Smooth muscle cell (in vitro differentiated cells): ENCODE data around the gene RENBP. TPM values are rescaled to one million over a fixed set of nuclear protein-coding genes. Genes with fewer than 3 reads are reported as not detected.

Experiments
- DNase-seq: peaks from one replicate; lab custom pipeline; 2025; ENCODE audit not compliant: unreplicated experiment; lab: John Stamatoyannopoulos, UW
- H2AFZ ChIP-seq: fragments of 200-600 bp; sonication (generic); 2 replicates; pipeline ENCODE4 v1.6.0; 2016; ENCODE audit warnings: antibody characterized with exemption, low read depth, mild to moderate bottlenecking
- H3F3A ChIP-seq: fragments of 200-600 bp; sonication (generic); 2 replicates; pipeline ENCODE4 v1.6.0; 2017; ENCODE audit warnings: antibody characterized with exemption, low read depth
- H3K27ac ChIP-seq: fragments of 200-600 bp; sonication (generic); 2 replicates; pipeline ENCODE4 v1.5.1; 2016; ENCODE audit warnings: low read depth, mild to moderate bottlenecking
- H3K27me3 ChIP-seq: fragments of 200-600 bp; sonication (generic); 2 replicates; pipeline ENCODE4 v1.6.1; 2016; ENCODE audit warnings: low read depth, mild to moderate bottlenecking
- H3K36me3 ChIP-seq: fragments of 200-600 bp; sonication (generic); 2 replicates; pipeline ENCODE4 v1.5.1; 2016; ENCODE audit warnings: low read depth
- H3K4me1 ChIP-seq: fragments of 200-600 bp; sonication (generic); 2 replicates; pipeline ENCODE4 v1.5.1; 2016; ENCODE audit warnings: low read depth
- H3K4me2 ChIP-seq: fragments of 200-600 bp; sonication (generic); 2 replicates; pipeline ENCODE4 v1.6.0; 2016; ENCODE audit warnings: mild to moderate bottlenecking
- H3K4me3 ChIP-seq: fragments of 200-600 bp; sonication (generic); 2 replicates; pipeline ENCODE4 v1.5.1; 2016; ENCODE audit warnings: mild to moderate bottlenecking
- H3K79me2 ChIP-seq: fragments of 200-600 bp; sonication (generic); 2 replicates; pipeline ENCODE4 v1.6.0; 2016; ENCODE audit warnings: low read depth, mild to moderate bottlenecking
- H3K9ac ChIP-seq: fragments of 200-600 bp; sonication (generic); 2 replicates; pipeline ENCODE4 v1.6.0; 2016; ENCODE audit warnings: low read depth
- H3K9me3 ChIP-seq: fragments of 200-600 bp; sonication (generic); replicated peaks from 2 replicates; pipeline ENCODE4 v1.5.1; 2016; ENCODE audit warnings: low read depth
- H4K20me1 ChIP-seq: fragments of 200-600 bp; sonication (generic); 2 replicates; pipeline ENCODE4 v1.6.0; 2016; ENCODE audit warnings: low read depth
- CTCF ChIP-seq: fragments of 200-600 bp; sonication (generic); IDR thresholded peaks from 2 replicates; pipeline ENCODE4 v1.5.1; 2017; ENCODE audit warnings: borderline replicate concordance, mild to moderate bottlenecking, antibody characterized with exemption; ENCODE audit not compliant: insufficient read depth, poor library complexity, severe bottlenecking
- WGBS: methylation state at CpG from one replicate; pipeline ENCODE4 v1.1.7; 2016; ENCODE audit warnings: low lambda C conversion rate; 5-methylcytosine and 5-hydroxymethylcytosine counted together
- polyA plus RNA-seq: library from polyadenylated mRNA; unstranded; fragments of >200 nt; fragmentation: Nextera tagmentation; extraction: Ambion mirVana; gene quantifications from 2 replicates; pipeline ENCODE4 v1.2.1, GENCODE V29; 2016
- total RNA-seq: library from RNA; depleted of rRNA; stranded (reverse); fragments of >200 nt; gene quantifications from 2 replicates; pipeline ENCODE4 v1.2.3, GENCODE V29; 2014

The RENBP gene
- total and polyA plus RNA-seq, 2 experiments from 2014 or later, result 0.11 TPM; not detected in 1

GRCh38 chrX:153945956-153946943 lies 1.8 kb upstream of the RENBP start:
- H4K20me1 ChIP-seq, result no peaks in the 10 kb centered on the region
- no peaks in the 10 kb centered on the region for H3K4me1 ChIP-seq
- H3K27me3 ChIP-seq, result no peaks in the 10 kb centered on the region
- H3K4me2 ChIP-seq, result no peak overlapping the region
- no peaks in the 10 kb centered on the region for H3K79me2 ChIP-seq
- no peak for DNase-seq
- no peak overlapping the region for H3K27ac ChIP-seq
- H3K9ac ChIP-seq, result no peak overlapping the region
- no peaks in the 10 kb centered on the region for H3K9me3 ChIP-seq
- 90% methylated on average over 23 of the region's 24 CpGs for WGBS
- H3K36me3 ChIP-seq, result no peaks in the 10 kb centered on the region
- no peak overlapping the region for H2AFZ ChIP-seq
- no peak overlapping the region for H3K4me3 ChIP-seq
- H3F3A ChIP-seq, result no peaks in the 10 kb centered on the region
- no peak for TF ChIP-seq CTCF

GRCh38 chrX:153944800-153945150 lies 332 bp upstream of the RENBP start:
- no peaks in the 10 kb centered on the region for H3K79me2 ChIP-seq
- H3K27ac ChIP-seq, result no peak overlapping the region
- H3K4me2 ChIP-seq, result no peak overlapping the region
- no peaks in the 10 kb centered on the region for H3K36me3 ChIP-seq
- H3K9ac ChIP-seq, result no peak overlapping the region
- H3K27me3 ChIP-seq, result no peaks in the 10 kb centered on the region
- no peak for TF ChIP-seq CTCF
- H3K4me1 ChIP-seq, result no peaks in the 10 kb centered on the region
- WGBS, result 73% methylated on average over 6 of the region's 6 CpGs
- no peak for DNase-seq
- H4K20me1 ChIP-seq, result no peaks in the 10 kb centered on the region
- H3K4me3 ChIP-seq, result no peak overlapping the region
- H3F3A ChIP-seq, result no peaks in the 10 kb centered on the region
- H2AFZ ChIP-seq, result no peak overlapping the region
- H3K9me3 ChIP-seq, result no peaks in the 10 kb centered on the region

GRCh38 chrX:153941336-153942252 lies 2.8 kb downstream of the RENBP start:
- no peaks in the 10 kb centered on the region for H3K36me3 ChIP-seq
- no peak overlapping the region for H3K27ac ChIP-seq
- no peak overlapping the region for H3K4me2 ChIP-seq
- TF ChIP-seq CTCF, result no peak
- whole genome bisulfite sequencing, result 57% methylated on average over 16 of the region's 23 CpGs
- H3K9ac ChIP-seq, result no peak overlapping the region
- no peaks in the 10 kb centered on the region for H3F3A ChIP-seq
- H2AFZ ChIP-seq, result no peak overlapping the region
- no peaks in the 10 kb centered on the region for H3K4me1 ChIP-seq
- H3K9me3 ChIP-seq, result no peaks in the 10 kb centered on the region
- no peak for DNase-seq
- no peak overlapping the region for H3K4me3 ChIP-seq
- H3K27me3 ChIP-seq, result no peaks in the 10 kb centered on the region
- no peaks in the 10 kb centered on the region for H4K20me1 ChIP-seq
- H3K79me2 ChIP-seq, result no peaks in the 10 kb centered on the region
